HG03575 (cell line): ENCODE results near the gene NPDC1.

Experiments used
- ATAC-seq: cut with Tn5 transposase; IDR thresholded peaks from one replicate; pipeline ENCODE4 v1.9.1; 2021; ENCODE audit not compliant: unreplicated experiment, insufficient number of reproducible peaks, low FRiP score; ENCODE audit errors: extremely low read depth

Gene NPDC1

DNA sequence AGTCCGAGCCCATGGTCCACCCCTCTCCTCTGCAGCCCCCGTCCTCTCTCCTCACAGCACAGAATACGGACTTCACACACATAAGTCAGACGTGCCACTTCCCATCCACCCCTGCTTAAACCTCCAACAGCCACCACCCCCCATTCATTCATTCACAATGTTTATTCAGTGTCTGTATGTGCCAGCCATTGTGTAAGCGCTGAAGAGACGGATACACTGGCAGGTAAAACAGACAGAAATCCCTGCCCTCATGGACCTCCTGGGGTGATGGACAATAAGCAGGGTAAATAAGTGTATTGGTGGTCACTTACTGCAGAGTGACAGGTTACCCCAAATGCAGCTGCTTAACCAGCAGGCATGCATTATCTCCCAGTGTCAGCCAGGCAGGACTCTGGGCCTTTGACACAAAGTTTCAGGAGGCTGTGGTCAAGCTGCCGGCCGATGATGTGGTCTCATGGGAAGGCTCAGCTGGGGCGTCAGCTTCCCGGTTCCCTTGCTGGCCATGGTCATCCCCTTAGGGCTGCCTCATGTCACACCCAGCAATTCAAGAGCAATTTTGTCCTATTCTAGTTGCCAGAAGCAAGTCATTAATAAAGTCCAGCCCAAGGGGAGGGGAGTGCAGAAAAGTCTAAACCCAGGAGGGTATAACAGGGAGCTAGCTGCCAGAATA is 55.6 kb downstream of the NPDC1 start:
- no peak for ATAC-seq
